Omental fat pad (tissue), 4 donors: ENCODE data around the gene INHA. TPM values are rescaled to one million over a fixed set of nuclear protein-coding genes. Genes with fewer than 3 reads are reported as not detected.

Source experiments
- ATAC-seq: fragments of 150-250 bp; one replicate; pipeline ENCODE4 v1.9.1; 2016; ENCODE audit warnings: mild to moderate bottlenecking, moderate library complexity; ENCODE audit not compliant: low FRiP score
- DNase-seq: peaks from one replicate; pipeline ENCODE4 v3.0.0-alpha.2; 2019; ENCODE audit warnings: low spot score
- CTCF ChIP-seq, 3 donors: fragments of 450-650 bp; IDR thresholded peaks; one replicate each; pipeline ENCODE4 v1.5.1; 2016 to 2017; ENCODE audit warnings: antibody characterized with exemption in 3 of 3, mild to moderate bottlenecking in 3 of 3, moderate library complexity in 2 of 3
- total RNA-seq, 4 donors: library from RNA; depleted of rRNA; stranded (reverse); fragments of >200 nt; gene quantifications; one replicate each; pipeline ENCODE4 v1.1.0, GENCODE V29; 2016

INHA gene
- total RNA-seq, 4 donors from 2014 or later, result 0.88 to 1.1 TPM; not detected in 2

GRCh38 chr2:219547621-219548020 is 24.5 kb upstream of the INHA start:
- TF ChIP-seq CTCF (IDR thresholded peaks at IDR 0.05), result no peak
- ATAC-seq (no peak), DNase-seq (no peak)

GRCh38 chr2:219548990-219549389 is 23.1 kb upstream of the INHA start:
- DNase-seq (no peak), ATAC-seq (no peak)
- no peak for TF ChIP-seq CTCF (IDR thresholded peaks at IDR 0.05)

GRCh38 chr2:219549619-219550018 is 22.5 kb upstream of the INHA start:
- TF ChIP-seq CTCF (IDR thresholded peaks at IDR 0.05), result no peak
- DNase-seq (no peak), ATAC-seq (no peak)

- ATAC-seq (peak; percentile 82), DNase-seq (no peak)
- no peak for TF ChIP-seq CTCF (IDR thresholded peaks at IDR 0.05)
Measured at GRCh38 chr2:219551441-219552381, 20.4 kb upstream of the INHA start.

GRCh38 chr2:219552382-219553167 is 19.5 kb upstream of the INHA start:
- DNase-seq (peak; percentile 77), ATAC-seq (peak; percentile 89)
- no peak for TF ChIP-seq CTCF (IDR thresholded peaks at IDR 0.05)

GRCh38 chr2:219553168-219553417 is 19.0 kb upstream of the INHA start:
- no peak for TF ChIP-seq CTCF (IDR thresholded peaks at IDR 0.05)
- DNase-seq (no peak), ATAC-seq (no peak)
